Dermis blood vessel endothelial cell (primary cell): ENCODE measurements around the gene STRN. TPM values are rescaled to one million over a fixed set of nuclear protein-coding genes. Genes with fewer than 3 reads are reported as not detected.
"Not testable (repeated sequence)": the region's sequence is repeated elsewhere in the genome, so short reads cannot be mapped to it uniquely, and the experiment has no call there.

Experiments
- DNase-seq: peaks from one replicate; pipeline ENCODE4 v3.0.0; 2010
- total RNA-seq: library from RNA; depleted of rRNA; stranded (reverse); fragments of >200 nt; gene quantifications from 2 replicates; pipeline ENCODE4 v1.2.3, GENCODE V29; 2014

STRN gene
- total RNA-seq, 1 donor from 2014 or later, result 24.7 TPM

DNA sequence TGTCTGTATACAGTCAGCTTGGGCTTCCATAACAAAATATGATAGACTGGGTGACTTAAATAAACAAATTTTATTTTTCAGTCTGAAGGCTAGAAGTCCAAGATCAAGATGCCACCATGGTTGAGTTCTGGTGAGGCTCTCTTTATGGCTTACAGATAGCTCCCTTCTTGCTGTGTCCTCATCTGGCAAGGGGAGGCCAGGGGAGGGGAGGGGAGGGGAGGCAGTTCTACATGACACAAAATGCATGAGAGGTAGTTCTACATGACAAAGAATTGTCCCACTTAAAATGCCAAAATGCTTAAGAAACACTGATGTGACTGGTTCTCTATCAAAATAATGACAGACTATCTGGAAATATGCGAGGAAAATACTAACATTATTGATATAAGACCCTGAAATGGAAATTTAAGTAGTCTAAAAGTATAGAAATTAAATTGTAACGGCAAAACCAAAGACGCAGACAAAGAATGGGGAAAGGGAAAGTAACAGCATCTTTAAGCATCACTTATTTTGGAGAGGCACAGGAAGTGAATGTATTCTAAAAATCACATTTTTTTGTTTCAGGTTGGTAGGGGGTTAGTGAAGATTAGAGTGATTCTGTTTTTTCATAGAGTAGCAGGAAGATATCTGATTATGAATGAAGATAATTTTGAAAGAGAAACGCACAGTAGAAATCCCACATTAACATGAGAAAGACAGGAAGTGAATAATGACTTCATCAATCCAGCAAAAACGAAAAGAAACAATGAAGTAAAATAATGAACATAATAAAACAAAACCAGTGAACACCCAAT, 131.4 kb downstream of the STRN start:
- peak; percentile 28 for DNase-seq

DNA sequence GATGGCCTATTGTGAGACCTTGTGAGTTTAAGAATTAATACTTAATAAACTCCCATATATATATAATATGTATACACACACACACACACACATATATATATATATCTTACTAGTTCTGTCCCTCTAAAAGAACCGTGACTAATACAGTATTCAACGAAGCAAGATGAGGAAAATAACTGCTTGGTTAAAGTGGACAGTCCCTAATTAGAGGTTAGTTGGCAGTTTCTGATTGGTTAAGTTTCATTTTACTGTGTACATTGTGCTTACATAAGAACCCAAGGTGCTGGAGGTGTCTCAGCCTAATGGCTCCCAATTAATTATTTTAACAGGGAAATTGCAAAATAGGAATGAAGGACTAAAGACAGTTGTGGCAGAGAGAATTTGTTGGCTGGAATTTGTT, 132.1 kb downstream of the STRN start:
- no peak for DNase-seq

DNA sequence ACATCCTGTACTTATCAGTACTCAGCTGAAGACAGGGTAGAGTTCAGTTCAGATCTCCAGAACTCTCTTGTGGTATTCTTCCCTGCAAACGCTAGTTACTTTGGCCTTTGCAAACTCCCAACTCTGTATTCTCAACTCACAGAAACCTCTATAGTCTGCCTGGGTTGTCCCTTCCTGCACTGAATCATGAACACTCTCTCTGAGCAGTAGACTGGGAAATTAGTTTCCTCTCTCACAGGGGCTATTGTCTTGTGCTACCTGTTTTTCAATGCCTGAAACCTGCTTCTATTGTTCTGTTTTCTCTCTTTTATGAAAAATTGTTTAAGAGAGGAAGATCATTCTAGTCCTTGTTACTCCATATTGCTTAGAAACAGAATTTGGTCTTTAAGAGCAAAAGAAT, 135.2 kb downstream of the STRN start:
- DNase-seq, result peak; percentile 67

- DNase-seq, result not testable (repeated sequence)
These were observed 141.7 kb downstream of the STRN start for GRCh38 chr2:36824683-36825082.

- DNase-seq, result no peak
These were observed 142.1 kb downstream of the STRN start for GRCh38 chr2:36824273-36824672.

- no peak for DNase-seq
These were observed 142.5 kb downstream of the STRN start for GRCh38 chr2:36823862-36824261.

- no peak for DNase-seq
These were observed 145.3 kb downstream of the STRN start for GRCh38 chr2:36820942-36821605.

- DNase-seq, result peak; percentile 4
These were observed 147.1 kb downstream of the STRN start for GRCh38 chr2:36819095-36819711.

- DNase-seq, result no peak
These were observed 147.8 kb downstream of the STRN start for GRCh38 chr2:36818542-36818941.

DNA sequence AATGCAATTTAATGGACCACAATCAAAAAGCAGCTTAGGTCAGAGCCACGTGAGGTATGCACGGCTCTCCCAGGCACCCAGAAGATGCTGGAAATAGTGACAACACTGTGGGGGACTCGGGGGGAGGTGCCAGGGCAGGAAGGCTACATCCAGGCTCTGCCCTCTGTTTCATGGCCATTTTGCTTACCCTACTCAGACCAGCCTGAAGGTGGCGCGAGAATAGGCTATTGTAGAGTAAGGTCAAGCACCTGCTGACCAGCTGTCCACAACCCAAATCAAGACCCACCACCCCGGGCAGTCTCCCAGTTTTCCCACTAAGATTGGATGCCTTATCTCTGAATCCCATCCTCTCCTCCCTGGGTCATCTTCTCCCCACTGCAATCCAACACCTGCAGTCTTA, 154.1 kb downstream of the STRN start:
- DNase-seq, result peak; percentile 31

DNA sequence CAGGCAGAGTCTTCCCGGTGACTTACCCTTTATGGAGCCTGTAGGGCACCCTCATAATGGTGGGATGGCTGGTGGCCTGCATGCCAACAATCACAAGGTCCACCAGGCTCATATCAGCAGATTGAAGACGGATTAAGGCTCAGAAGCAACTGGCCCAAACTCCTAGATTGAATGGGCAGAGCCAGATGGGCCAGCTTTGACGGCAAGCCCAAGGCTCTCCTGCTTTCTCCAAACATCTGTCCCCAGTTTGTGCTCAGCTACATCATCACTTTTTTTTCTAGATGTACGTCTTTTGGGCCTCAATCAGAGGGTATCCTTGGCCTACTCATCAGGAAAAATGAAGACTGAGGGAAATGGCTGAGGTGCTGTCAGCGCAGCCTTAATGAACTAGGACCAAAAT, 155.3 kb downstream of the STRN start:
- no peak for DNase-seq

DNA sequence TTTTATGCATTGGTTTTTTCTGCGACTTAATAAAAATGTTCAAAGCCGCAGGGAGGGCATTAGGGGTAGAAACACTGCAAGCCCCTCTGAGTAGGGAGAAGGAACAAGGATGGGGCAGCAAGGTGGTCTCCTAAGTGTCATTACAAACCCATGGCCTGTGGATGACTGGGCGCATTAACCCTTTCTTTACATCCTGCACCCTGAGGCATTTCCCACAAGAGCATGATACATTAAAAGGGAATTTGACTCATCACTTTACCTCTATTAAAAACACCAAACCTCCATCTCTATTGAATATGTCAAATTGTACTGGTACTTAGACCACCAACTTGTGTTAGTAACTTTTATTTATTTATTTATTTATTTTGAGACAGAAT, 157.3 kb downstream of the STRN start:
- no peak for DNase-seq

GRCh38 chr2:36808386-36809068, 157.8 kb downstream of the STRN start:
- DNase-seq, result no peak

GRCh38 chr2:36807223-36807886, 159.0 kb downstream of the STRN start:
- DNase-seq, result no peak

- DNase-seq, result no peak
These were observed 160.6 kb downstream of the STRN start for GRCh38 chr2:36805635-36806224.

- no peak for DNase-seq
These were observed 163.4 kb downstream of the STRN start for GRCh38 chr2:36802952-36803351.

- no peak for DNase-seq
These were observed 165.2 kb downstream of the STRN start for GRCh38 chr2:36801088-36801487.

DNA sequence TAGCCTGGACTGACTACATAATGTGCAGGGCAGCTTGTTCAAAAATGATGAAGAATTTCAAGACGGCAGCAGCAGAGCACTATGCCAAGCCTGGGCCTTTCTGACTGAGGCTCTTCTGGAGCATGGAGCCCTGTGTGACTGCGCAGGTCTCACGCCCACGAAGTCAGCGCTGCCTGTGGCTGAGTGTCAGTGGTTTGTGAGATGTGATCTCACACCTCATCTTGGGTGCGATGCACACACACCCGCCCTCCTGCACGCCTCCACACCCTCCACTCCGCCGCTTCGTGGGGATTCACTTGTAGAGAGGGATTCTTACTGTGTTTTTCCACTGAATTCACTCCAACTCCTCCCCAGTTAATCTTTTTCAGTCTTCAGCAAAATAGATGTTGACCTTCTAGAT, 166.0 kb downstream of the STRN start:
- DNase-seq, result no peak

GRCh38 chr2:36798724-36799123, 167.6 kb downstream of the STRN start:
- no peak for DNase-seq

DNA sequence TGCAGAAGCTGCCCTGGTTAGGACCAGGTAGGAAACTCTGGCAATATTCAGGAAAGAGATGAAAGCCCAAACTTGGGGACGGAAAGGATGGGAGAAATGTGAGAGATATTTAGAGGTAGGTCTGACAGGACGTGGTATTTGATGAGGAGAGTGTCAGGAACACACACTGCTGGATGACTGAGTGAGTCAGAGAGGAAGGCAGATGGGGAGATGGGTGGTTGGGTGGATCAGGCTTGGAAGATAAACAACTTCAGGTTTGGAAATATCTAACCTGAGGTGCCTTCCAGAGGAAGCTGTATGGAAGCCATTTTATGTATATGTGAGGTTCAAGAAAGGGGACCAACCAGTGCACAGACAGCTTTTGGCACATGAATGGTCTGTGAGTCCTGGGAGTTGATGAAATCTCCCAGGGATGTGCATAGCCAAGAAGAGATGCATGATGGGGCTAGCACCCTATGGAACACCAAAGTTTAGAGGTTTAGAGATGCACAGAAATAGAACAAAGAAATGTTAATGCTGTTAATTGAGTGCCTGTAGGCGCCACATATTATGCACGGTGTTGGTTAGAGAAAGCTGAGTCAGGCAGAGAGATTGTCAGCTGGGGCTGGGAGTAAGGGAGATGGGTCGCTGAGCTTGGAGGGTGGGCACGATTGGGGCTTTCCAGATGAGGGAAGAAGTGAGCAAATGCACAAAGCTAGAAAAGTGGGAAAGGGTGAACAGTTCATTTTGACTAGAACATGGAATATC, 168.8 kb downstream of the STRN start:
- no peak for DNase-seq
